GM23338 (cell line): ENCODE measurements around the gene PRPF40B. TPM values are rescaled to one million over a fixed set of nuclear protein-coding genes. Genes with fewer than 3 reads are reported as not detected.

Experiments
- ATAC-seq: fragments of 200-7000 bp; cut with Tn5 transposase; 3 replicates; pipeline ENCODE4 v1.9.1; 2020
- DNase-seq: peaks from one replicate; pipeline ENCODE4 v3.0.0-alpha.2; 2015; ENCODE audit warnings: low spot score
- H2AFZ ChIP-seq: fragments of 200-600 bp; sonication (generic); 2 replicates; pipeline ENCODE4 v1.8.0; 2016; ENCODE audit warnings: antibody characterized with exemption, mild to moderate bottlenecking, moderate library complexity
- H3F3A ChIP-seq: fragments of 200-600 bp; sonication (generic); replicated peaks from 2 replicates; pipeline ENCODE4 v1.8.0; 2017; ENCODE audit warnings: antibody characterized with exemption, mixed run types, low read depth
- H3K27ac ChIP-seq: fragments of 200-600 bp; sonication (generic); 2 replicates; pipeline ENCODE4 v1.6.1; 2016; ENCODE audit warnings: low read depth
- H3K27me3 ChIP-seq: fragments of 200-600 bp; sonication (generic); 2 replicates; pipeline ENCODE4 v1.8.0; 2016; ENCODE audit warnings: mild to moderate bottlenecking, mixed run types, moderate library complexity; ENCODE audit not compliant: insufficient read depth
- H3K36me3 ChIP-seq: fragments of 200-600 bp; sonication (generic); 2 replicates; pipeline ENCODE4 v1.8.0; 2016; ENCODE audit warnings: mild to moderate bottlenecking; ENCODE audit not compliant: insufficient read depth
- H3K4me1 ChIP-seq: fragments of 200-600 bp; sonication (generic); 2 replicates; pipeline ENCODE4 v1.8.0; 2016; ENCODE audit warnings: mild to moderate bottlenecking, moderate library complexity; ENCODE audit not compliant: insufficient read depth
- H3K4me2 ChIP-seq: fragments of 200-600 bp; sonication (generic); 2 replicates; pipeline ENCODE4 v1.7.1; 2017; ENCODE audit warnings: mixed run types
- H3K4me3 ChIP-seq: fragments of 200-600 bp; sonication (generic); 2 replicates; pipeline ENCODE4 v1.6.1; 2016; ENCODE audit warnings: mixed run types
- H3K79me2 ChIP-seq: fragments of 200-600 bp; sonication (generic); replicated peaks from 2 replicates; pipeline ENCODE4 v1.8.0; 2017; ENCODE audit warnings: mild to moderate bottlenecking; ENCODE audit not compliant: insufficient read depth
- H3K9me2 ChIP-seq: fragments of 200-600 bp; sonication (generic); 2 replicates; pipeline ENCODE4 v1.8.0; 2017; ENCODE audit not compliant: insufficient read depth
- H4K20me1 ChIP-seq: fragments of 200-600 bp; sonication (generic); replicated peaks from 2 replicates; pipeline ENCODE4 v1.8.0; 2017; ENCODE audit warnings: mild to moderate bottlenecking; ENCODE audit not compliant: insufficient read depth
- H3K27ac Mint-ChIP-seq: 2 replicates; pipeline ENCODE4 v1.8.0; 2020; ENCODE audit warnings: inconsistent platforms, mild to moderate bottlenecking, moderate library complexity, mixed read lengths
- H3K27me3 Mint-ChIP-seq: 3 replicates; pipeline ENCODE4 v1.8.0; 2022; ENCODE audit warnings: low read depth, mild to moderate bottlenecking, moderate library complexity, mixed read lengths, inconsistent platforms; ENCODE audit not compliant: insufficient read depth, poor library complexity
- H3K36me3 Mint-ChIP-seq: 3 replicates; pipeline ENCODE4 v1.8.0; 2021; ENCODE audit warnings: low read depth, mild to moderate bottlenecking, inconsistent platforms, moderate library complexity, mixed read lengths
- H3K4me1 Mint-ChIP-seq: 3 replicates; pipeline ENCODE4 v1.8.0; 2020; ENCODE audit warnings: mild to moderate bottlenecking, inconsistent platforms, mixed read lengths
- H3K4me3 Mint-ChIP-seq: 3 replicates; pipeline ENCODE4 v1.8.0; 2021; ENCODE audit warnings: moderate library complexity, mild to moderate bottlenecking, inconsistent platforms, mixed read lengths
- H3K9me3 Mint-ChIP-seq: 3 replicates; pipeline ENCODE4 v1.8.0; 2020; ENCODE audit warnings: moderate library complexity, mild to moderate bottlenecking, inconsistent platforms, mixed read lengths
- CTCF ChIP-seq, 2 experiments: fragments of 200-600 bp in 1 of 2; sonication (generic) in 1 of 2; conservative IDR thresholded peaks; 2 replicates each; pipeline versions ENCODE4 v1.5.1 to v1.6.1; 2016 to 2017; ENCODE audit warnings: antibody characterized with exemption in 2 of 2, low read depth in 2 of 2, mild to moderate bottlenecking in 2 of 2, moderate library complexity in 1 of 2
- ETS1 ChIP-seq: IDR thresholded peaks from 2 replicates; pipeline ENCODE4 v1.6.1; 2016; ENCODE audit warnings: antibody characterized with exemption
- EZH2 ChIP-seq: fragments of 200-600 bp; sonication (generic); IDR thresholded peaks from one replicate; pipeline ENCODE4 v1.8.0; 2017; ENCODE audit warnings: antibody characterized with exemption, mild to moderate bottlenecking, low read depth; ENCODE audit not compliant: unreplicated experiment
- REST ChIP-seq: IDR thresholded peaks from one replicate; pipeline ENCODE4 v1.6.1; 2018; ENCODE audit warnings: antibody characterized with exemption; ENCODE audit not compliant: unreplicated experiment
- STAT1 ChIP-seq: IDR thresholded peaks from one replicate; pipeline ENCODE4 v1.6.1; 2016; ENCODE audit warnings: antibody characterized with exemption; ENCODE audit not compliant: unreplicated experiment
- ZNF114 ChIP-seq: fragments of 250-450 bp; sonication (Bioruptor Pico); IDR thresholded peaks from 2 replicates; pipeline ENCODE4 v1.5.0; 2020; ENCODE audit warnings: mild to moderate bottlenecking, moderate library complexity
- ZNF462 ChIP-seq: fragments of 250-450 bp; sonication (Bioruptor Pico); IDR thresholded peaks from 2 replicates; pipeline ENCODE4 v1.5.0; 2020; ENCODE audit warnings: mild to moderate bottlenecking, moderate library complexity
- polyA plus RNA-seq: library from polyadenylated mRNA; unstranded; fragments of >200 nt; fragmentation: Nextera tagmentation; extraction: Ambion mirVana; gene quantifications from 2 replicates; pipeline ENCODE4 v1.2.1, GENCODE V29; 2016
- total RNA-seq: library from RNA; depleted of rRNA; stranded (reverse); fragments of >200 nt; shearing (Covaris generic); gene quantifications from 2 replicates; pipeline ENCODE4 v1.2.3, GENCODE V29; 2014

PRPF40B gene
- total and polyA plus RNA-seq, 2 experiments from 2014 or later: 17.9 to 19.0 TPM

GRCh38 chr12:49578471-49579112 lies 44.8 kb upstream of the PRPF40B start:
- DNase-seq: no peak
- H3F3A ChIP-seq: no peaks in the 10 kb centered on the region
- H3K4me2 ChIP-seq: no peak overlapping the region
- H3K27me3 Mint-ChIP-seq: peaks cover 7% of the 10 kb centered on the region
- H3K4me3 ChIP-seq: no peak overlapping the region
- no peak for TF ChIP-seq ZNF114
- TF ChIP-seq STAT1: no peak
- TF ChIP-seq ETS1: no peak
- TF ChIP-seq REST: no peak
- TF ChIP-seq ZNF462: no peak
- no peak for TF ChIP-seq EZH2
- TF ChIP-seq CTCF (conservative IDR thresholded peaks at IDR 0.05; ENCODE audit: low read depth in 2 of 2): no peak
- H3K4me3 Mint-ChIP-seq: no peak overlapping the region
- H3K4me1 ChIP-seq: no peaks in the 10 kb centered on the region
- no peak overlapping the region for H3K27ac ChIP-seq
- 0 out of 2 replicates have a peak, but pooled peaks cover 14% of the 10 kb centered on the region for H3K79me2 ChIP-seq
- peaks cover 9% of the 10 kb centered on the region for H3K4me1 Mint-ChIP-seq
- H3K36me3 ChIP-seq: peaks cover 5% of the 10 kb centered on the region; the same call in 1 of the 2 replicates
- H3K9me3 Mint-ChIP-seq: no peaks in the 10 kb centered on the region
- no peak overlapping the region for H3K27ac Mint-ChIP-seq
- H4K20me1 ChIP-seq: 0 out of 2 replicates have a peak, but pooled peaks cover 2% of the 10 kb centered on the region
- no peak overlapping the region for H2AFZ ChIP-seq
- no peaks in the 10 kb centered on the region for H3K9me2 ChIP-seq
- H3K36me3 Mint-ChIP-seq: peaks cover 6% of the 10 kb centered on the region; the same call in 1 of the 3 replicates
- no peak for ATAC-seq
- H3K27me3 ChIP-seq: no peaks in the 10 kb centered on the region
